ENCODE data around the gene SRRM2. TPM values are rescaled to one million over a fixed set of nuclear protein-coding genes. Genes with fewer than 3 reads are reported as not detected.

SRRM2 gene
- total RNA-seq, 4 donors from 2014 or later, result 73.9 to 398 (median 255) TPM

- ATAC-seq, result no peak
Observed at GRCh38 chr16:2749936-2750335, 2.5 kb upstream of the SRRM2 start.

GRCh38 chr16:2751577-2752034, 832 bp upstream of the SRRM2 start:
- Histone ChIP-seq H3K27ac (peak overlapping the region; percentile 94 to 100 (median 97)), H3K27me3 (no peaks in the 10 kb centered on the region), H3K4me1 (peaks cover 0 to 41% (median 23%) of the 10 kb centered on the region in 3 donors), H3K9me3 (no peaks in the 10 kb centered on the region), H3K4me3 (peak overlapping the region; percentile 62 to 89), H3K36me3 (peaks cover 0 to 6% of the 10 kb centered on the region in 2 donors)
- TF ChIP-seq EP300 (IDR thresholded peaks at IDR 0.05), result no peak
- TF ChIP-seq POLR2A (IDR thresholded peaks at IDR 0.05), result no peak
- no peak for TF ChIP-seq CTCF (IDR thresholded peaks at IDR 0.05)
- TF ChIP-seq POLR2AphosphoS5 (IDR thresholded peaks at IDR 0.05), result no peak
- no peak for ATAC-seq
- 49 to 75% methylated on average over 2 to 7 of the region's 23 CpGs for WGBS, 2 donors (ENCODE audit: low coverage in 1 of 2)

More at GRCh38 chr16:2749936-2750335, 2.5 kb upstream of the SRRM2 start:
- TF ChIP-seq EP300 (IDR thresholded peaks at IDR 0.05), result no peak
- WGBS, 2 donors (ENCODE audit: low coverage in 1 of 2), result 94 to 100% methylated on average over 1 to 5 of the region's 6 CpGs
- Histone ChIP-seq H3K4me1 (peaks cover 0 to 25% (median 9%) of the 10 kb centered on the region in 3 donors), H3K36me3 (no peaks in the 10 kb centered on the region), H3K4me3 (no peak overlapping the region), H3K27ac (no peak overlapping the region), H3K27me3 (no peaks in the 10 kb centered on the region), H3K9me3 (no peaks in the 10 kb centered on the region)

- WGBS, 2 donors (ENCODE audit: low coverage in 1 of 2), result 1% methylated on average over 10 to 17 of the region's 82 CpGs
- peaks cover 0 to 56% (median 27%) of the 10 kb centered on the region in 3 donors for H3K4me1 ChIP-seq
- H3K27ac ChIP-seq, result peak overlapping the region; percentile 94 to 100 (median 97)
- H3K4me3 ChIP-seq, result peak overlapping the region; percentile 62 to 89
- no peaks in the 10 kb centered on the region for H3K9me3 ChIP-seq
- peaks cover 0 to 18% of the 10 kb centered on the region in 2 donors for H3K36me3 ChIP-seq
- no peaks in the 10 kb centered on the region for H3K27me3 ChIP-seq
- TF ChIP-seq POLR2AphosphoS5 (IDR thresholded peaks at IDR 0.05) (no peak), EP300 (IDR thresholded peaks at IDR 0.05) (no peak), CTCF (IDR thresholded peaks at IDR 0.05) (no peak), POLR2A (IDR thresholded peaks at IDR 0.05) (no peak)
- peak; percentile 87 for ATAC-seq
Observed at GRCh38 chr16:2752850-2753732, 653 bp downstream of the SRRM2 start.

- ATAC-seq, result no peak
- WGBS, 2 donors (ENCODE audit: low coverage in 1 of 2), result 0 to 1% methylated on average over 7 of the region's 7 CpGs
- H3K9me3 ChIP-seq, result no peaks in the 10 kb centered on the region
- TF ChIP-seq EP300 (IDR thresholded peaks at IDR 0.05), result no peak
- no peak for TF ChIP-seq CTCF (IDR thresholded peaks at IDR 0.05)
- no peak for TF ChIP-seq POLR2A (IDR thresholded peaks at IDR 0.05)
- no peak for TF ChIP-seq POLR2AphosphoS5 (IDR thresholded peaks at IDR 0.05)
- no peaks in the 10 kb centered on the region for H3K27me3 ChIP-seq
- H3K4me1 ChIP-seq, result peaks cover 0 to 61% (median 27%) of the 10 kb centered on the region in 3 donors
- H3K4me3 ChIP-seq, result peak overlapping the region; percentile 62 to 89
- H3K36me3 ChIP-seq, result peaks cover 3 to 24% of the 10 kb centered on the region in 2 donors
- H3K27ac ChIP-seq, result peak overlapping the region in 3 of 4 donors; percentile 96 to 100 (median 98)
Observed at GRCh38 chr16:2753733-2754020, 1.2 kb downstream of the SRRM2 start.

DNA sequence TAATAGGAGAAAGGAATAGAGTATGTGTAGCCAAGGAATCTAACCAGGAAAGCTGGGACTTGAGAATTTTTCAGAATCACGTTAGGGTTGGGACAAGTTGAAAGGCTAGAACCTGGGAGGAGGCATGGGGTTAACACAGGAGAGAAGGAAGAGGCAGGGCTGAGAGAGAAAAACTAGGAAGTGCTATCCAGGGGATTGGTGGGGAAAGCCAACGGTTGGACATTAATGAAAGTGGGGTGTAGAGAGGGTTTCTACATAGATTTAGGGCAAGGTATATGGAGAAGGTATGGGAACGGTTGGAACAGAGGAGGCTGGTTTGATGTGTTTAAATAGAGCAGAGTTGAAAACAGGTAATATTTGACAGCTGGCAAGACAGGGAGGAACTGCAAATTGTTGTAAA, 2.7 kb downstream of the SRRM2 start:
- Histone ChIP-seq H3K36me3 (peaks cover 13 to 39% of the 10 kb centered on the region in 2 donors), H3K4me3 (peak overlapping the region; percentile 6 to 89), H3K27me3 (no peaks in the 10 kb centered on the region), H3K4me1 (peaks cover 0 to 74% (median 27%) of the 10 kb centered on the region in 3 donors), H3K9me3 (no peaks in the 10 kb centered on the region), H3K27ac (no peak overlapping the region)
- TF ChIP-seq EP300 (IDR thresholded peaks at IDR 0.05) (no peak), POLR2AphosphoS5 (IDR thresholded peaks at IDR 0.05) (no peak), POLR2A (IDR thresholded peaks at IDR 0.05) (no peak), CTCF (IDR thresholded peaks at IDR 0.05) (no peak)
- WGBS, 2 donors (ENCODE audit: low coverage in 1 of 2), result 3 to 16% methylated on average over 3 of the region's 3 CpGs
- no peak for ATAC-seq
